Ovary (tissue), 3 donors: Measurements from ENCODE around the gene PTGR1.

ENCODE experiments used
- CTCF ChIP-seq, 3 donors: fragments of 450-650 bp in 2 of 3; fragments of 200-600 bp in 1 of 3; IDR thresholded peaks; one replicate each; pipeline versions ENCODE4 v1.5.1 to v1.8.0; 2016 to 2022; ENCODE audit warnings: antibody characterized with exemption in 3 of 3, mild to moderate bottlenecking in 1 of 3
- EP300 ChIP-seq: sonication (generic); formaldehyde crosslinking; IDR thresholded peaks from one replicate; pipeline ENCODE4 v1.6.1; 2017; ENCODE audit warnings: antibody characterized with exemption
- POLR2A ChIP-seq: fragments of 450-650 bp; IDR thresholded peaks from one replicate; pipeline ENCODE4 v1.6.1; 2017; ENCODE audit warnings: antibody characterized with exemption, mild to moderate bottlenecking, moderate library complexity
- donor health status: DM: no; HTN: no; CAD: no.

- TF ChIP-seq CTCF (IDR thresholded peaks at IDR 0.05) (no peak), POLR2A (no peak), EP300 (no peak)
Measured at GRCh38 chr9:111610149-111610548, 10.7 kb upstream of the PTGR1 start.
